ENCODE results near the gene RAB8B. TPM values are rescaled to one million over a fixed set of nuclear protein-coding genes. Genes with fewer than 3 reads are reported as not detected.

The RAB8B gene
- total and polyA plus RNA-seq, 9 of the 15 experiments (the other 6 are each of a cell fraction or from before 2014, with no cell fraction given) = 7.8 to 32.1 (median 24.2) TPM

DNA sequence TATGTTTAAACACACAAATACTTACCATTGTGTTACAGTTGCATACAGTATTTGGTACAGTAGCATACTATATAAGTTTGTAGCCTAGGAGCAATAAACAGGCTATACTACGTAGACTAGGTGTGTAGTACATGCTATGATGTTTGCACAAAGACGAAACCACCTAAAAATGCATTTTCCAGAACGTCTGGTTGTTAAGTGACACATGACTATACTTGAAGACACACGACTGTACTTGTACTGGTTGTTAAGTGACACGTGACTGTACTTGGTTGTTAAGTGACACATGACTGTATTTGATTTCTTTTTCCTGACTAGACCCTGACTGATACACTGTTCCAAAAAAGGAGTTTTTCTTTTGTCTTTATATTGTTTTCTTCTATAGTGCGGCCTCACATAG is 34.1 kb downstream of the RAB8B start:
- H2AFZ ChIP-seq (ENCODE audit: low read depth, low read length) = no peak overlapping the region
- no peaks in the 10 kb centered on the region for H4K20me1 ChIP-seq (replicated peaks; ENCODE audit: control insufficient read depth, insufficient read depth, low read length)
- 65% methylated on average over 6 of the region's 6 CpGs for WGBS (ENCODE audit: insufficient coverage, low coverage, missing lambda C conversion rate)
- no peak for DNase-seq (ENCODE audit: extremely low read depth in 1 of 4, low spot score in 3 of 4)
- no peaks in the 10 kb centered on the region for H3K9me1 ChIP-seq (ENCODE audit: control insufficient read depth, insufficient read depth, low read length)
- peaks cover 68% of the 10 kb centered on the region for H3K79me2 ChIP-seq (ENCODE audit: control insufficient read depth, insufficient read depth, low read length)
- no peak overlapping the region for H3K4me3 ChIP-seq
- intact Hi-C loops (cut with micrococcal nuclease) = no loop called here
- TF ChIP-seq RAD51 (IDR thresholded peaks at IDR 0.05; ENCODE audit: borderline replicate concordance, low read depth) = peak; percentile 47; the same call in 1 of the 2 replicates
- no peak for TF ChIP-seq TFAP4 (CRISPR knock-in tag; IDR thresholded peaks at IDR 0.05; ENCODE audit: borderline replicate concordance)
- no TSS peak for BruUV-seq (replicated peaks)
- no peak overlapping the region for H3K27ac ChIP-seq (ENCODE audit: extremely low read depth, low read depth, low read length)
- CTCF ChIA-PET (ENCODE audit: low intra/inter-chr PET ratio) = no interaction called here
- POLR2A ChIA-PET = interaction anchor here (2.1 kb wide), 1 partner anchor 32 kb away, joined by 9 read pairs; no protein-coding TSS in a partner anchor
- peaks cover 16% of the 10 kb centered on the region for H3K36me3 ChIP-seq (ENCODE audit: control insufficient read depth, insufficient read depth, low read length)
- no peaks in the 10 kb centered on the region for H3K9me3 ChIP-seq (replicated peaks; ENCODE audit: control insufficient read depth, insufficient read depth, low read depth, low read length)
- H3K4me2 ChIP-seq (ENCODE audit: insufficient read depth, low read length) = no peak overlapping the region
- no peak for ATAC-seq
- H3K27me3 ChIP-seq (ENCODE audit: control insufficient read depth in 2 of 2, insufficient read depth in 2 of 2, low read length in 2 of 2) = no peaks in the 10 kb centered on the region
- no peak overlapping the region for H3K9ac ChIP-seq (ENCODE audit: insufficient read depth in 1 of 2, low read depth in 2 of 2, low read length in 2 of 2)
- no peak for FAIRE-seq
- in situ Hi-C loops (cut with MboI) = no loop called here
- peaks cover 0 to 32% of the 10 kb centered on the region in 2 experiments; a peak in 4 of 5 replicates for H3K4me1 ChIP-seq (replicated peaks in 1 of 2; ENCODE audit: control insufficient read depth in 2 of 2, insufficient read depth in 2 of 2, low read length in 2 of 2)

GRCh38 chr15:63225381-63225780 is 36.0 kb downstream of the RAB8B start:
- peaks cover 0 to 24% of the 10 kb centered on the region in 2 experiments; a peak in 4 of 5 replicates for H3K4me1 ChIP-seq (replicated peaks in 1 of 2; ENCODE audit: control insufficient read depth in 2 of 2, insufficient read depth in 2 of 2, low read length in 2 of 2)
- no peak overlapping the region for H3K4me2 ChIP-seq (ENCODE audit: insufficient read depth, low read length)
- no peak for ATAC-seq
- CTCF ChIA-PET (ENCODE audit: low intra/inter-chr PET ratio) = no interaction called here
- intact Hi-C loops (cut with micrococcal nuclease) (no loop called here), in situ Hi-C loops (cut with MboI) (no loop called here)
- H3K9me1 ChIP-seq (ENCODE audit: control insufficient read depth, insufficient read depth, low read length) = no peaks in the 10 kb centered on the region
- BruUV-seq (replicated peaks) = no TSS peak
- TF ChIP-seq TFAM (CRISPR knock-in tag; conservative IDR thresholded peaks at IDR 0.05) (no peak), NFRKB (IDR thresholded peaks at IDR 0.05; ENCODE audit: low read depth) (no peak), ZNF41 (CRISPR knock-in tag; conservative IDR thresholded peaks at IDR 0.05) (no peak), ZNF217 (CRISPR knock-in tag; IDR thresholded peaks at IDR 0.05) (no peak), ZSCAN29 (IDR thresholded peaks at IDR 0.05) (no peak), TEAD2 (tag; IDR thresholded peaks at IDR 0.05) (no peak), ELF1 (tag; IDR thresholded peaks at IDR 0.05) (no peak), TAF1 (IDR thresholded peaks at IDR 0.05; ENCODE audit: control insufficient read depth, extremely low read depth, insufficient read depth, low read length, severe bottlenecking) (no peak), ZNF12 (CRISPR knock-in tag; IDR thresholded peaks at IDR 0.05) (no peak), KDM1A (IDR thresholded peaks at IDR 0.05) (no peak), POLR3G (IDR thresholded peaks at IDR 0.05; ENCODE audit: extremely low read depth, insufficient read length, insufficient replicate concordance) (no peak)
- TF ChIP-seq, protein P1, sequence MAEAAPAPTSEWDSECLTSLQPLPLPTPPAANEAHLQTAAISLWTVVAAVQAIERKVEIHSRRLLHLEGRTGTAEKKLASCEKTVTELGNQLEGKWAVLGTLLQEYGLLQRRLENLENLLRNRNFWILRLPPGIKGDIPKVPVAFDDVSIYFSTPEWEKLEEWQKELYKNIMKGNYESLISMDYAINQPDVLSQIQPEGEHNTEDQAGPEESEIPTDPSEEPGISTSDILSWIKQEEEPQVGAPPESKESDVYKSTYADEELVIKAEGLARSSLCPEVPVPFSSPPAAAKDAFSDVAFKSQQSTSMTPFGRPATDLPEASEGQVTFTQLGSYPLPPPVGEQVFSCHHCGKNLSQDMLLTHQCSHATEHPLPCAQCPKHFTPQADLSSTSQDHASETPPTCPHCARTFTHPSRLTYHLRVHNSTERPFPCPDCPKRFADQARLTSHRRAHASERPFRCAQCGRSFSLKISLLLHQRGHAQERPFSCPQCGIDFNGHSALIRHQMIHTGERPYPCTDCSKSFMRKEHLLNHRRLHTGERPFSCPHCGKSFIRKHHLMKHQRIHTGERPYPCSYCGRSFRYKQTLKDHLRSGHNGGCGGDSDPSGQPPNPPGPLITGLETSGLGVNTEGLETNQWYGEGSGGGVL (CRISPR knock-in tag; IDR thresholded peaks at IDR 0.05) = no peak
- no peak overlapping the region for H3K9ac ChIP-seq (ENCODE audit: insufficient read depth in 1 of 2, low read depth in 2 of 2, low read length in 2 of 2)
- WGBS (ENCODE audit: insufficient coverage, low coverage, missing lambda C conversion rate) = 79% methylated on average over 3 of the region's 3 CpGs
- no peaks in the 10 kb centered on the region for H3K9me3 ChIP-seq (replicated peaks; ENCODE audit: control insufficient read depth, insufficient read depth, low read depth, low read length)
- peaks cover 16% of the 10 kb centered on the region for H3K36me3 ChIP-seq (ENCODE audit: control insufficient read depth, insufficient read depth, low read length)
- no peak for DNase-seq (ENCODE audit: extremely low read depth in 1 of 4, low spot score in 3 of 4)
- POLR2A ChIA-PET = interaction anchor here (0.8 to 2.7 kb wide), 6 partner anchors 8 to 50 kb away, joined by 3 to 14 read pairs (median 4); no protein-coding TSS in a partner anchor
- H4K20me1 ChIP-seq (replicated peaks; ENCODE audit: control insufficient read depth, insufficient read depth, low read length) = no peaks in the 10 kb centered on the region
- no peak for FAIRE-seq
- H3K4me3 ChIP-seq = no peak overlapping the region
- H3K27ac ChIP-seq (ENCODE audit: extremely low read depth, low read depth, low read length) = no peak overlapping the region
- H3K79me2 ChIP-seq (ENCODE audit: control insufficient read depth, insufficient read depth, low read length) = peaks cover 64% of the 10 kb centered on the region
- no peak overlapping the region for H2AFZ ChIP-seq (ENCODE audit: low read depth, low read length)
- no peaks in the 10 kb centered on the region for H3K27me3 ChIP-seq (ENCODE audit: control insufficient read depth in 2 of 2, insufficient read depth in 2 of 2, low read length in 2 of 2)
